Tibial nerve (tissue), 4 donors: ENCODE measurements around the gene CEP112. TPM values are rescaled to one million over a fixed set of nuclear protein-coding genes. Genes with fewer than 3 reads are reported as not detected.

Experiments
- DNase-seq, 2 donors: peaks; one replicate each; pipeline ENCODE4 v3.0.0-alpha.2; 2019; ENCODE audit warnings: low spot score in 2 of 2
- H3K27ac ChIP-seq, 4 donors: fragments of 200-600 bp; sonication (generic) in 3 of 4; one replicate each; pipeline ENCODE4 v1.5.1; 2017 to 2019; ENCODE audit warnings: mild to moderate bottlenecking in 1 of 4
- H3K27me3 ChIP-seq, 2 donors: fragments of 200-600 bp; sonication (generic) in 1 of 2; one replicate each; pipeline versions ENCODE4 v1.5.1 to v1.6.0; 2017 to 2019
- H3K36me3 ChIP-seq, 3 donors: fragments of 200-600 bp; sonication (generic); one replicate each; pipeline ENCODE4 v1.5.1; 2018 to 2019
- H3K4me1 ChIP-seq, 4 donors: fragments of 200-600 bp; sonication (generic) in 3 of 4; one replicate each; pipeline ENCODE4 v1.5.1; 2017 to 2019
- H3K4me3 ChIP-seq, 4 donors: fragments of 200-600 bp; sonication (generic) in 3 of 4; one replicate each; pipeline ENCODE4 v1.5.1; 2017 to 2019; ENCODE audit warnings: mild to moderate bottlenecking in 1 of 4, moderate library complexity in 1 of 4
- H3K9me3 ChIP-seq, 4 donors: fragments of 200-600 bp; sonication (generic) in 3 of 4; one replicate each; pipeline ENCODE4 v1.5.1; 2017 to 2019
- CTCF ChIP-seq, 5 experiments: fragments of 200-600 bp in 3 of 5; fragments of 450-650 bp in 2 of 5; sonication (generic) in 3 of 5; IDR thresholded peaks; one replicate each; pipeline ENCODE4 v1.5.1; 2016 to 2019; ENCODE audit warnings: antibody characterized with exemption in 5 of 5, mild to moderate bottlenecking in 3 of 5, moderate library complexity in 2 of 5
- EP300 ChIP-seq, 2 donors: sonication (generic); formaldehyde crosslinking; IDR thresholded peaks; one replicate each; pipeline ENCODE4 v1.6.1; 2017; ENCODE audit warnings: antibody characterized with exemption in 2 of 2, mild to moderate bottlenecking in 1 of 2
- POLR2A ChIP-seq, 2 donors: fragments of 450-650 bp; IDR thresholded peaks; one replicate each; pipeline ENCODE4 v1.6.1; 2017; ENCODE audit warnings: antibody characterized with exemption in 2 of 2, mild to moderate bottlenecking in 2 of 2, moderate library complexity in 2 of 2
- WGBS, 2 donors: methylation state at CpG; one replicate each; pipeline ENCODE4 v1.1.5; 2018; 5-methylcytosine and 5-hydroxymethylcytosine counted together
- total RNA-seq, 4 donors: library from RNA; depleted of rRNA; stranded (reverse); fragments of >200 nt; gene quantifications; one replicate each; pipeline ENCODE4 v1.1.0, GENCODE V29; 2016

CEP112 gene
- total RNA-seq, 4 donors from 2014 or later: 26.0 to 46.8 (median 34.2) TPM

- Histone ChIP-seq H3K4me3 (no peak overlapping the region), H3K27me3 (no peaks in the 10 kb centered on the region), H3K27ac (no peak overlapping the region), H3K36me3 (no peaks in the 10 kb centered on the region), H3K9me3 (no peaks in the 10 kb centered on the region), H3K4me1 (peaks cover 0 to 15% (median 2%) of the 10 kb centered on the region in 4 donors)
- DNase-seq: no peak
- no peak for TF ChIP-seq POLR2A (IDR thresholded peaks at IDR 0.05)
- TF ChIP-seq EP300 (IDR thresholded peaks at IDR 0.05): no peak
- TF ChIP-seq CTCF (IDR thresholded peaks at IDR 0.05): no peak
- 65 to 68% methylated on average over 1 of the region's 1 CpG for WGBS, 2 donors
Observed at GRCh38 chr17:65780111-65780510, 411.8 kb downstream of the CEP112 start.

GRCh38 chr17:65776890-65777289 lies 415.0 kb downstream of the CEP112 start:
- H3K27ac ChIP-seq: no peak overlapping the region
- H3K27me3 ChIP-seq: no peaks in the 10 kb centered on the region
- H3K9me3 ChIP-seq: no peaks in the 10 kb centered on the region
- H3K4me1 ChIP-seq: peaks cover 0 to 8% (median 0%) of the 10 kb centered on the region in 4 donors
- H3K4me3 ChIP-seq: no peak overlapping the region
- no peaks in the 10 kb centered on the region for H3K36me3 ChIP-seq
- DNase-seq: no peak
- WGBS, 2 donors: 64 to 74% methylated on average over 3 of the region's 3 CpGs
- no peak for TF ChIP-seq CTCF (IDR thresholded peaks at IDR 0.05)
- TF ChIP-seq EP300 (IDR thresholded peaks at IDR 0.05): no peak

- no peaks in the 10 kb centered on the region for H3K9me3 ChIP-seq
- H3K4me3 ChIP-seq: no peak overlapping the region
- no peak overlapping the region for H3K27ac ChIP-seq
- TF ChIP-seq EP300 (IDR thresholded peaks at IDR 0.05) (no peak), CTCF (IDR thresholded peaks at IDR 0.05) (no peak), POLR2A (IDR thresholded peaks at IDR 0.05) (no peak)
- H3K27me3 ChIP-seq: no peaks in the 10 kb centered on the region
- no peak for DNase-seq
- peaks cover 0 to 8% (median 0%) of the 10 kb centered on the region in 4 donors for H3K4me1 ChIP-seq
- H3K36me3 ChIP-seq: no peaks in the 10 kb centered on the region
- 38 to 50% methylated on average over 5 to 6 of the region's 6 CpGs for WGBS, 2 donors
Observed at GRCh38 chr17:65774787-65775186, 417.1 kb downstream of the CEP112 start.

GRCh38 chr17:65772989-65773388 lies 418.9 kb downstream of the CEP112 start:
- Histone ChIP-seq H3K27me3 (no peaks in the 10 kb centered on the region), H3K4me3 (no peak overlapping the region), H3K27ac (no peak overlapping the region), H3K9me3 (no peaks in the 10 kb centered on the region), H3K4me1 (peaks cover 0 to 8% (median 0%) of the 10 kb centered on the region in 4 donors), H3K36me3 (no peaks in the 10 kb centered on the region)
- DNase-seq: no peak
- TF ChIP-seq EP300 (IDR thresholded peaks at IDR 0.05) (no peak), POLR2A (IDR thresholded peaks at IDR 0.05) (no peak)
- WGBS, 2 donors: 87 to 88% methylated on average over 6 of the region's 6 CpGs

GRCh38 chr17:65771704-65772103 lies 420.2 kb downstream of the CEP112 start:
- H3K4me3 ChIP-seq: no peak overlapping the region

More at GRCh38 chr17:65771704-65772103, 420.2 kb downstream of the CEP112 start:
- no peak overlapping the region for H3K27ac ChIP-seq
- DNase-seq: no peak
- H3K9me3 ChIP-seq: no peaks in the 10 kb centered on the region
- H3K36me3 ChIP-seq: no peaks in the 10 kb centered on the region
- no peaks in the 10 kb centered on the region for H3K27me3 ChIP-seq
- peaks cover 0 to 8% (median 0%) of the 10 kb centered on the region in 4 donors for H3K4me1 ChIP-seq
- TF ChIP-seq EP300 (IDR thresholded peaks at IDR 0.05): no peak
- TF ChIP-seq POLR2A (IDR thresholded peaks at IDR 0.05): no peak
- TF ChIP-seq CTCF (IDR thresholded peaks at IDR 0.05): no peak
